Brain microvascular endothelial cell (primary cell): ENCODE data around the gene SRD5A2.

ENCODE experiments used
- DNase-seq: peaks from one replicate; pipeline ENCODE4 v3.0.0-alpha.2; 2020
- H3K27ac ChIP-seq: fragments of 250-450 bp; sonication (Bioruptor Pico); 2 replicates; pipeline ENCODE4 v1.5.1; 2020; ENCODE audit warnings: mild to moderate bottlenecking, moderate library complexity
- H3K27me3 ChIP-seq: fragments of 250-450 bp; sonication (Bioruptor Pico); replicated peaks from 2 replicates; pipeline ENCODE4 v1.5.1; 2020; ENCODE audit warnings: mild to moderate bottlenecking
- H3K36me3 ChIP-seq: fragments of 250-450 bp; sonication (Bioruptor Pico); replicated peaks from 2 replicates; pipeline ENCODE4 v1.5.1; 2020; ENCODE audit warnings: mild to moderate bottlenecking
- H3K4me3 ChIP-seq: 2 replicates; pipeline ENCODE4 v1.5.1; 2011; ENCODE audit warnings: low read depth, mild to moderate bottlenecking, control low read depth, low read length, moderate library complexity
- CTCF ChIP-seq: IDR thresholded peaks from 2 replicates; pipeline ENCODE4 v1.5.1; 2011; ENCODE audit warnings: low read depth, mild to moderate bottlenecking, moderate library complexity, low read length, control low read depth, inconsistent platforms; ENCODE audit errors: missing control alignments
- in situ Hi-C: cut with HindIII; loops from 2 replicates; pipeline ENCODE4 v1.10.0; 2017; ENCODE audit warnings: low sequenced_read_pairs, low pct_ligation_motif_present

The SRD5A2 gene

GRCh38 chr2:31531101-31531500 lies 49.6 kb downstream of the SRD5A2 start:
- DNase-seq = no peak
- TF ChIP-seq CTCF = no peak
- Histone ChIP-seq H3K27me3 (no peaks in the 10 kb centered on the region), H3K4me3 (no peak overlapping the region), H3K27ac (no peak overlapping the region), H3K36me3 (no peaks in the 10 kb centered on the region)
- in situ Hi-C loops = no loop called here

- Histone ChIP-seq H3K27ac (no peak overlapping the region), H3K27me3 (no peaks in the 10 kb centered on the region), H3K36me3 (no peaks in the 10 kb centered on the region), H3K4me3 (no peak overlapping the region)
- DNase-seq = no peak
- in situ Hi-C loops = no loop called here
- TF ChIP-seq CTCF = no peak
Observed at GRCh38 chr2:31529256-31529655, 51.5 kb downstream of the SRD5A2 start.

GRCh38 chr2:31528823-31529222 lies 51.9 kb downstream of the SRD5A2 start:
- in situ Hi-C loops = no loop called here
- H3K27ac ChIP-seq = no peak overlapping the region
- no peaks in the 10 kb centered on the region for H3K36me3 ChIP-seq
- no peaks in the 10 kb centered on the region for H3K27me3 ChIP-seq
- DNase-seq = no peak
- no peak for TF ChIP-seq CTCF
- H3K4me3 ChIP-seq = no peak overlapping the region

GRCh38 chr2:31526946-31527732 lies 53.6 kb downstream of the SRD5A2 start:
- Histone ChIP-seq H3K4me3 (no peak overlapping the region), H3K27me3 (no peaks in the 10 kb centered on the region), H3K36me3 (no peaks in the 10 kb centered on the region), H3K27ac (no peak overlapping the region)
- no peak for TF ChIP-seq CTCF
- no peak for DNase-seq
- in situ Hi-C loops = no loop called here

- in situ Hi-C loops = no loop called here
- Histone ChIP-seq H3K27me3 (no peaks in the 10 kb centered on the region), H3K36me3 (no peaks in the 10 kb centered on the region), H3K27ac (no peak overlapping the region), H3K4me3 (no peak overlapping the region)
- no peak for TF ChIP-seq CTCF
- no peak for DNase-seq
Observed at GRCh38 chr2:31525876-31526275, 54.9 kb downstream of the SRD5A2 start.

GRCh38 chr2:31524592-31524991 lies 56.1 kb downstream of the SRD5A2 start:
- Histone ChIP-seq H3K27me3 (no peaks in the 10 kb centered on the region), H3K4me3 (no peak overlapping the region), H3K27ac (no peak overlapping the region), H3K36me3 (no peaks in the 10 kb centered on the region)
- in situ Hi-C loops = no loop called here
- no peak for TF ChIP-seq CTCF
- DNase-seq = no peak
